ENCODE measurements around the gene MFNG.

MFNG gene

DNA sequence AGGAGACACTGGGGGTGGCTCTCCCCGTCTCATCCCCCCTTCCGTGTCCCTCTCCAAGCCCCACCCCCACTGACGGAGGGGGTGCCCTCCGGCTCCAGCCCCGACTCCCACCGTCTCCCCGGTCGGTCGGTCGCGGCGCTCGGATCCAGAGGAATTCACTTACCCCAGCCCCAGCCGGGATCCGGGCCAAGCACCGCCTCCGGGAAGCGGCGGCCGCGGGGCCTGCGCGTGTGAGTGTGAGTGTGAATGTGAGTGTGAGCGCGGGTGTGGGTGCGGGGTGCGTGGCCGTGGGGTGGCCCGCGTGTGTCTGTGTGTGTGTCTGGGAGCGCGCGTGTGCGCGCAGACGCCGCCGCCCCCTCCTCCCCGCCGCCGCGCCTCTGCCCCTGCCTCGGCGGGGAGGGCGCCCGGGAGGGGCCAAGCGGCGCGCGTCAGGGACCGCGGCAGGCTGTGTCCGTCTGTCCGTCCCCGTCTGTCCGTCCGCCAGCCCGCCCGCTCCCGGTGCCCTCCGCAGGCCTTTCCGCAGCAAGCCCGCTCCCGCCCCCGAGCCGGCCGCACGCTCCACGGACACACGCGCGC is 59.0 kb downstream of the MFNG start, which contains the start of gene ELFN2:
ELFN2 (minus strand) TSS at position 345 of the 576 bp plus-strand sequence. CDS start 51,945 bp downstream, outside the sequence.
- Histone ChIP-seq H3K27me3 (ENCODE audit: insufficient read depth, low read depth, severe bottlenecking) (no peaks in the 10 kb centered on the region), H3K9me3 (ENCODE audit: severe bottlenecking) (no peaks in the 10 kb centered on the region), H3K36me3 (no peaks in the 10 kb centered on the region), H3K27ac (no peak within 1 kb of the TSS), H3K4me3 (ENCODE audit: low read depth, low read length) (peak within 1 kb of the TSS; percentile 40)
- DNase-seq, result no peak
- TF ChIP-seq, protein P1, sequence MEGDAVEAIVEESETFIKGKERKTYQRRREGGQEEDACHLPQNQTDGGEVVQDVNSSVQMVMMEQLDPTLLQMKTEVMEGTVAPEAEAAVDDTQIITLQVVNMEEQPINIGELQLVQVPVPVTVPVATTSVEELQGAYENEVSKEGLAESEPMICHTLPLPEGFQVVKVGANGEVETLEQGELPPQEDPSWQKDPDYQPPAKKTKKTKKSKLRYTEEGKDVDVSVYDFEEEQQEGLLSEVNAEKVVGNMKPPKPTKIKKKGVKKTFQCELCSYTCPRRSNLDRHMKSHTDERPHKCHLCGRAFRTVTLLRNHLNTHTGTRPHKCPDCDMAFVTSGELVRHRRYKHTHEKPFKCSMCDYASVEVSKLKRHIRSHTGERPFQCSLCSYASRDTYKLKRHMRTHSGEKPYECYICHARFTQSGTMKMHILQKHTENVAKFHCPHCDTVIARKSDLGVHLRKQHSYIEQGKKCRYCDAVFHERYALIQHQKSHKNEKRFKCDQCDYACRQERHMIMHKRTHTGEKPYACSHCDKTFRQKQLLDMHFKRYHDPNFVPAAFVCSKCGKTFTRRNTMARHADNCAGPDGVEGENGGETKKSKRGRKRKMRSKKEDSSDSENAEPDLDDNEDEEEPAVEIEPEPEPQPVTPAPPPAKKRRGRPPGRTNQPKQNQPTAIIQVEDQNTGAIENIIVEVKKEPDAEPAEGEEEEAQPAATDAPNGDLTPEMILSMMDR (IDR thresholded peaks at IDR 0.05; ENCODE audit: low read depth, low read length), result no peak

- Histone ChIP-seq H3K27me3 (ENCODE audit: insufficient read depth, low read depth, severe bottlenecking) (no peaks in the 10 kb centered on the region), H3K9me3 (ENCODE audit: severe bottlenecking) (no peaks in the 10 kb centered on the region), H3K36me3 (no peaks in the 10 kb centered on the region), H3K4me3 (ENCODE audit: low read depth, low read length) (peak overlapping the region; percentile 40), H3K27ac (no peak overlapping the region)
- DNase-seq, result no peak
- TF ChIP-seq, protein P1 (IDR thresholded peaks at IDR 0.05; ENCODE audit: low read depth, low read length), result no peak
Observed at GRCh38 chr22:37426706-37427134, 59.5 kb downstream of the MFNG start.

DNA sequence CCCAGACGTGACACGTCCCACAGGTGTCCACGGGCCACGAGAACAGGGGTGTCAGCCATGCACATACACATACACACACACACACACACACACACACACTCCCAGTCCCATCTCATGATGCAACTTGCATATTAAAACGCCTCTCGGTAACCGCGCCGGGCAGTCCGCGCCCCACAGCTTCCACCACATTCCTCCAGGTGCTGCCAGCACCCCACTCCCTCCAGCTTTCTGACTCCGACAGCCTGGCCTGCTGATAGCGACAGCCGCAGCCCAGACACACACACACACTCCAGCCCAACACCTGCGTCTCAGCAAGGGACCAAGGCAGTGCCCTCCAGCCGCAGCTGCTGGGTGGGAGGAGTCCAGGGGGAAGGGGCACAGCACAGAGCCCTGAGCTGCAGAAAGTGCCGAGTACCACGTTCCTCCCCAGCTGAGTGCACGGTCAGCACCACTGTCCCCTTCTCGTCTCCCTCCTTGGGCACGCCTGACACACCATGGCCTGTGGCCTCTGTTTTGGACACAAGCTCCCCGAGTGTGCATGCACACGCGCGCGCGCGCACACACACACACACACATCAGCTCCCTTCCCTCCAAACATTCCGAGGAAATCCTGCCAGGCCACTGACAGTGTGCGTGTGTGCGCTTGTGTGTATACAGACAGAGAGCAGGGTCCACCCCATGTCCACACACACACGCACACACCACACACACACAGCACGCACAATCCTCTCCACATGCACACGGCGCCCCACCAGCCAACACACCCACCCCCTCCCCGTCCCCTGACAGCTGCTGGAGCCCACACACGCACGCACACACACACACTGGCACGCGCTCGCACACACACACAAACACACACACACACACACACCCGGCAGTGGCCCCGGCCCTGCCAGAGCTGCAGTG is 60.1 kb downstream of the MFNG start:
- no peaks in the 10 kb centered on the region for H3K27me3 ChIP-seq (ENCODE audit: insufficient read depth, low read depth, severe bottlenecking)
- H3K9me3 ChIP-seq (ENCODE audit: severe bottlenecking), result no peaks in the 10 kb centered on the region
- no peak overlapping the region for H3K4me3 ChIP-seq (ENCODE audit: low read depth, low read length)
- TF ChIP-seq, protein P1 (IDR thresholded peaks at IDR 0.05; ENCODE audit: low read depth, low read length), result no peak
- H3K27ac ChIP-seq, result no peak overlapping the region
- no peak for DNase-seq
- no peaks in the 10 kb centered on the region for H3K36me3 ChIP-seq

DNA sequence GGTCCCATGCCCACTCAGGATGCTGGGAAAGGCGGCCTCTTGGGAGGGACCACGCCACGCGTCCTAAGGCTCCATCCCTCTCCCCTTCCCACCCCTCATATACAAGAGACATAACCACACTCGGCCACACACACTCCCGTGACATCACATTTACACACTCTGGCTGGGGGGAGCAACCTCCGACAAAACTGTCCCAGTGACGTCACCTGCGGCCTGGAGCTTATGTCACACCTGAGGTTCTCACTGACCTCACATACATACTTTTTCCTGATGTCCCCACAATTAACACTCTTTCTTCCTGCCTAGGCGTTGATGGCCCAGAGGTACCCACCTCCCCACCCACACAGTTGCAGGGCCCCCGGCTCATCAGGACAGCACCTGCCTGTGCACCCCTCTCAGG is 60.8 kb downstream of the MFNG start:
- no peak for DNase-seq
- no peak overlapping the region for H3K4me3 ChIP-seq (ENCODE audit: low read depth, low read length)
- no peaks in the 10 kb centered on the region for H3K36me3 ChIP-seq
- TF ChIP-seq, protein P1 (IDR thresholded peaks at IDR 0.05; ENCODE audit: low read depth, low read length), result no peak
- no peaks in the 10 kb centered on the region for H3K9me3 ChIP-seq (ENCODE audit: severe bottlenecking)
- H3K27me3 ChIP-seq (ENCODE audit: insufficient read depth, low read depth, severe bottlenecking), result no peaks in the 10 kb centered on the region
- H3K27ac ChIP-seq, result no peak overlapping the region

- no peaks in the 10 kb centered on the region for H3K27me3 ChIP-seq (ENCODE audit: insufficient read depth, low read depth, severe bottlenecking)
- H3K4me3 ChIP-seq (ENCODE audit: low read depth, low read length), result no peak overlapping the region
- no peaks in the 10 kb centered on the region for H3K36me3 ChIP-seq
- TF ChIP-seq, protein P1 (IDR thresholded peaks at IDR 0.05; ENCODE audit: low read depth, low read length), result no peak
- no peak for DNase-seq
- no peaks in the 10 kb centered on the region for H3K9me3 ChIP-seq (ENCODE audit: severe bottlenecking)
- H3K27ac ChIP-seq, result peak overlapping the region; percentile 28; the same call in 1 of the 2 replicates
Observed at GRCh38 chr22:37423283-37423682, 62.9 kb downstream of the MFNG start.

All from WERI-Rb-1 (cell line).